Tibial nerve (tissue), 4 donors: ENCODE measurements around the gene CELA2B.
A peak's percentile ranks its signal among the peaks of the same experiment; 100 is the strongest.
"Not testable (repeated sequence)": the region's sequence is repeated elsewhere in the genome, so short reads cannot be mapped to it uniquely, and the experiment has no call there.

ENCODE experiments used
- CTCF ChIP-seq, 5 experiments: fragments of 200-600 bp in 3 of 5; fragments of 450-650 bp in 2 of 5; sonication (generic) in 3 of 5; IDR thresholded peaks; one replicate each; pipeline ENCODE4 v1.5.1; 2016 to 2019; ENCODE audit warnings: antibody characterized with exemption in 5 of 5, mild to moderate bottlenecking in 3 of 5, moderate library complexity in 2 of 5
- EP300 ChIP-seq, 2 donors: sonication (generic); formaldehyde crosslinking; IDR thresholded peaks; one replicate each; pipeline ENCODE4 v1.6.1; 2017; ENCODE audit warnings: antibody characterized with exemption in 2 of 2, mild to moderate bottlenecking in 1 of 2
- POLR2A ChIP-seq, 2 donors: fragments of 450-650 bp; IDR thresholded peaks; one replicate each; pipeline ENCODE4 v1.6.1; 2017; ENCODE audit warnings: antibody characterized with exemption in 2 of 2, mild to moderate bottlenecking in 2 of 2, moderate library complexity in 2 of 2

GRCh38 chr1:15434739-15435138, 41.2 kb upstream of the CELA2B start:
- TF ChIP-seq CTCF, POLR2A (IDR thresholded peaks at IDR 0.05): not testable (repeated sequence)
- TF ChIP-seq EP300 (IDR thresholded peaks at IDR 0.05), result peak in 1 of 2 donors; percentile 34
